ENCODE measurements around the gene KDR. TPM values are rescaled to one million over a fixed set of nuclear protein-coding genes. Genes with fewer than 3 reads are reported as not detected.

KDR gene
- polyA plus RNA-seq, 1 of the 3 experiments (the other 2 are of a cell fraction), result not detected

GRCh38 chr4:55086578-55086977, 38.8 kb downstream of the KDR start (continued):
- TF ChIP-seq, protein P1, sequence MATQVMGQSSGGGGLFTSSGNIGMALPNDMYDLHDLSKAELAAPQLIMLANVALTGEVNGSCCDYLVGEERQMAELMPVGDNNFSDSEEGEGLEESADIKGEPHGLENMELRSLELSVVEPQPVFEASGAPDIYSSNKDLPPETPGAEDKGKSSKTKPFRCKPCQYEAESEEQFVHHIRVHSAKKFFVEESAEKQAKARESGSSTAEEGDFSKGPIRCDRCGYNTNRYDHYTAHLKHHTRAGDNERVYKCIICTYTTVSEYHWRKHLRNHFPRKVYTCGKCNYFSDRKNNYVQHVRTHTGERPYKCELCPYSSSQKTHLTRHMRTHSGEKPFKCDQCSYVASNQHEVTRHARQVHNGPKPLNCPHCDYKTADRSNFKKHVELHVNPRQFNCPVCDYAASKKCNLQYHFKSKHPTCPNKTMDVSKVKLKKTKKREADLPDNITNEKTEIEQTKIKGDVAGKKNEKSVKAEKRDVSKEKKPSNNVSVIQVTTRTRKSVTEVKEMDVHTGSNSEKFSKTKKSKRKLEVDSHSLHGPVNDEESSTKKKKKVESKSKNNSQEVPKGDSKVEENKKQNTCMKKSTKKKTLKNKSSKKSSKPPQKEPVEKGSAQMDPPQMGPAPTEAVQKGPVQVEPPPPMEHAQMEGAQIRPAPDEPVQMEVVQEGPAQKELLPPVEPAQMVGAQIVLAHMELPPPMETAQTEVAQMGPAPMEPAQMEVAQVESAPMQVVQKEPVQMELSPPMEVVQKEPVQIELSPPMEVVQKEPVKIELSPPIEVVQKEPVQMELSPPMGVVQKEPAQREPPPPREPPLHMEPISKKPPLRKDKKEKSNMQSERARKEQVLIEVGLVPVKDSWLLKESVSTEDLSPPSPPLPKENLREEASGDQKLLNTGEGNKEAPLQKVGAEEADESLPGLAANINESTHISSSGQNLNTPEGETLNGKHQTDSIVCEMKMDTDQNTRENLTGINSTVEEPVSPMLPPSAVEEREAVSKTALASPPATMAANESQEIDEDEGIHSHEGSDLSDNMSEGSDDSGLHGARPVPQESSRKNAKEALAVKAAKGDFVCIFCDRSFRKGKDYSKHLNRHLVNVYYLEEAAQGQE (IDR thresholded peaks at IDR 0.05; ENCODE audit: low read depth, low read length), result no peak
- TF ChIP-seq, protein P2, sequence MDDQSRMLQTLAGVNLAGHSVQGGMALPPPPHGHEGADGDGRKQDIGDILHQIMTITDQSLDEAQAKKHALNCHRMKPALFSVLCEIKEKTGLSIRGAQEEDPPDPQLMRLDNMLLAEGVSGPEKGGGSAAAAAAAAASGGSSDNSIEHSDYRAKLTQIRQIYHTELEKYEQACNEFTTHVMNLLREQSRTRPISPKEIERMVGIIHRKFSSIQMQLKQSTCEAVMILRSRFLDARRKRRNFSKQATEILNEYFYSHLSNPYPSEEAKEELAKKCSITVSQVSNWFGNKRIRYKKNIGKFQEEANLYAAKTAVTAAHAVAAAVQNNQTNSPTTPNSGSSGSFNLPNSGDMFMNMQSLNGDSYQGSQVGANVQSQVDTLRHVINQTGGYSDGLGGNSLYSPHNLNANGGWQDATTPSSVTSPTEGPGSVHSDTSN (IDR thresholded peaks at IDR 0.05), result no peak
- TF ChIP-seq POLR2AphosphoS5 (IDR thresholded peaks at IDR 0.05; ENCODE audit: low read depth, low read length) (no peak), GATA2 (CRISPR knock-in tag; IDR thresholded peaks at IDR 0.05) (no peak)

GRCh38 chr4:55083735-55084134, 41.7 kb downstream of the KDR start:
- H3K9me3 ChIP-seq, result no peaks in the 10 kb centered on the region
- CTCF ChIA-PET, result no interaction called here
- TF ChIP-seq JUND (IDR thresholded peaks at IDR 0.05), result no peak
- TF ChIP-seq TEAD4 (IDR thresholded peaks at IDR 0.05; ENCODE audit: borderline replicate concordance, insufficient read depth), result no peak
- TF ChIP-seq, protein P1 (IDR thresholded peaks at IDR 0.05; ENCODE audit: low read depth, low read length), result no peak
- TF ChIP-seq GATA2 (CRISPR knock-in tag; IDR thresholded peaks at IDR 0.05), result no peak
- 65% methylated on average over 3 of the region's 4 CpGs for WGBS (ENCODE audit: low lambda C conversion rate)
- H2AFZ ChIP-seq (ENCODE audit: low read depth), result no peak overlapping the region
- POLR2A ChIA-PET, result no interaction called here
- no peak overlapping the region for H3K27ac ChIP-seq (ENCODE audit: low read depth in 2 of 2, low read length in 1 of 2)
- DNase-seq, result no peak
- H3K36me3 ChIP-seq (replicated peaks in 1 of 2; ENCODE audit: control insufficient read depth in 1 of 2, insufficient read depth in 2 of 2, low read length in 1 of 2), result no peaks in the 10 kb centered on the region
- H3K4me3 ChIP-seq (ENCODE audit: low read depth in 2 of 2, low read length in 1 of 2), result no peak overlapping the region
- no peaks in the 10 kb centered on the region for H3K79me2 ChIP-seq (ENCODE audit: insufficient read depth)
- peaks cover 0 to 12% of the 10 kb centered on the region in 2 experiments; a peak in 1 of 4 replicates for H3K4me1 ChIP-seq (ENCODE audit: control insufficient read depth in 1 of 2, insufficient read depth in 2 of 2, low read depth in 1 of 2, low read length in 1 of 2)
- H3K9me2 ChIP-seq, result no peaks in the 10 kb centered on the region
- H4K20me1 ChIP-seq (ENCODE audit: insufficient read depth), result no peaks in the 10 kb centered on the region
- no peaks in the 10 kb centered on the region for H3F3A ChIP-seq (replicated peaks; ENCODE audit: insufficient read depth)
- 0 out of 2 replicates have a peak, but pooled peaks cover 5% of the 10 kb centered on the region for H3K27me3 ChIP-seq (ENCODE audit: insufficient read depth)
- no peak overlapping the region for H3K4me2 ChIP-seq
- H3K9ac ChIP-seq, result no peak overlapping the region

Data from SK-N-SH (cell line).